ENCODE results near the gene CDK17.

DNA sequence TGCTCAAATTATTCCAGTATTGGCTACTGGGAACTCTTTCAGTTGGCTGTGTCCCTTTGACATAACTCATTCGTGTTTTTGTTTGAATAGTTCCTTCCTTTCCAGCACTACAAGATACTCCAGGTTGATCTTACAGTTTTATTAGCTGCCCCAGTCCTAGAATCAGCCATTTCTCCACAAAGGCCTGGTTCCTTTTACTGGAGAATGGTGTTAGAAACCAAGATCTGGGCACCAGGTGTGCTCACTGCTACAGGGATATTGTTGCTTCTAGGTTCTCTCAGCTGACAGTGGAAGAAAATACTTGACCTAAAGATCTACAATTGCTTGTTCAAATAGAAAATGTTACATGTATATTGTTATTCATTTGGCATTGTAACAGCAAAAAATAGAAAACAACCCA lies 21.9 kb downstream of the CDK17 start:
- no peak for TF ChIP-seq POLR2A (IDR thresholded peaks at IDR 0.05)
- TF ChIP-seq, protein P1, sequence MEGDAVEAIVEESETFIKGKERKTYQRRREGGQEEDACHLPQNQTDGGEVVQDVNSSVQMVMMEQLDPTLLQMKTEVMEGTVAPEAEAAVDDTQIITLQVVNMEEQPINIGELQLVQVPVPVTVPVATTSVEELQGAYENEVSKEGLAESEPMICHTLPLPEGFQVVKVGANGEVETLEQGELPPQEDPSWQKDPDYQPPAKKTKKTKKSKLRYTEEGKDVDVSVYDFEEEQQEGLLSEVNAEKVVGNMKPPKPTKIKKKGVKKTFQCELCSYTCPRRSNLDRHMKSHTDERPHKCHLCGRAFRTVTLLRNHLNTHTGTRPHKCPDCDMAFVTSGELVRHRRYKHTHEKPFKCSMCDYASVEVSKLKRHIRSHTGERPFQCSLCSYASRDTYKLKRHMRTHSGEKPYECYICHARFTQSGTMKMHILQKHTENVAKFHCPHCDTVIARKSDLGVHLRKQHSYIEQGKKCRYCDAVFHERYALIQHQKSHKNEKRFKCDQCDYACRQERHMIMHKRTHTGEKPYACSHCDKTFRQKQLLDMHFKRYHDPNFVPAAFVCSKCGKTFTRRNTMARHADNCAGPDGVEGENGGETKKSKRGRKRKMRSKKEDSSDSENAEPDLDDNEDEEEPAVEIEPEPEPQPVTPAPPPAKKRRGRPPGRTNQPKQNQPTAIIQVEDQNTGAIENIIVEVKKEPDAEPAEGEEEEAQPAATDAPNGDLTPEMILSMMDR (IDR thresholded peaks at IDR 0.05), result no peak

Measured in tibial nerve (tissue), 3 donors.